ENCODE measurements around the gene ZNF718. TPM values are rescaled to one million over a fixed set of nuclear protein-coding genes. Genes with fewer than 3 reads are reported as not detected.

The ZNF718 gene
- total RNA-seq, 1 donor = 9.6 TPM

DNA sequence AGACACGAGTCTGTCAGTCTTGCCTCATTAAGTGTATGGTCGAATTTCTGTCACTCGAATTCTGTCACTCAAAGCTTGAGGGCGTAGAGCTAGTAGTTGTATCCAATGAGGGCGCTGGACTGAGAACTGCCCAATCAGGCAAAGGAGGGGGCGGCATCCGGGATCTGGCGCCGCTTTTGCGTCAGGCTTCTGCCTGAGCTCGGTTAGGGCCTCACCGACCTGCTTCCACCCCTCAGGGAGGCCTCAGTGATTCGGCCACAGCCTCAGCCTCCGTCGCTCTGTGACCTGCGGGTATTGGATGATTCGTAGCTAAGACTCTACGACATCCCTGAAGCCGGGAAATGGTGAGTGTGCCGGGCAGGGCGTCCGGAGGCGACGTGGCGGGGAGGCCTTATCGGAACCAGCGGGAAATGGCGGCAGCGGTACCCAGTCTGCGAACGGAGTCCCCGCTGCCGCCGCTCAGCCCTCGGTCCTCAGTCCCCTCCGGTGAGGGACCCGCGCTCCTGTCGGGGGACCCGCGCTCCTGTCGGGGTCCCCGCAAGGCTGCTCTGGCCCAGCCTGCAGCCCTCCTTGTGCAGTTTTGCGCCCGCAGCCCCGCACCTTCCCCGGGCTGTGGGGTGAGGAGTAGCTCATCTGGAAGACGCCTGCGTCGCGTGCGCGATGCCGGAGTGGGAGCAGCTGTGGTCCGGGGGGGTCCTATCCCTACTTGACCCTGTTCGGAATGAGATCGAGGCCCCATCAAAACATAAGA lies 88.3 kb downstream of the ZNF718 start:
- DNase-seq (ENCODE audit: low read depth) = peak; percentile 80
- TF ChIP-seq CTCF (IDR thresholded peaks at IDR 0.05; ENCODE audit: insufficient read depth, low read length) = no peak
- peak overlapping the region; percentile 71 for H3K4me3 ChIP-seq (ENCODE audit: low read depth, low read length)

DNA sequence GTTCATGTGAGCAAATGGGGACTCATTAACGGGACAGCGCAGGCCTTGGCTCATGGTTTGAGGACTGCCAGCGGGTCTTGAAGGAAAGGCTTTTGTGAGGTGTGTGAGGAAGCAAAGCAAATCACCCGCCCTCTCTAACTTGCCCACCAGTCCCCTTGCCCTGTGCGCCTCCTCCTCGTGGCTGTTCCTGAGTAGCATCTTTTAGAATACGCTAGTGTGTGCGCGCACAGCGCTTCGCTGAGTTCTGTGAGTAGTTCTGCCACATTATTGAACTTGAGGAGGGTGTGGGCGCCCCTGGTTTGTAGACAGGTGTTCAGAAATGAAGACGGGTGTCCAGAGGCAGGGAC lies 88.9 kb downstream of the ZNF718 start:
- peak overlapping the region; percentile 71 for H3K4me3 ChIP-seq (ENCODE audit: low read depth, low read length)
- DNase-seq (ENCODE audit: low read depth) = peak; percentile 9

Other genes starting within 250 kb of the ZNF718 start
- 11.0 and 15.5 TPM in 2 replicates for gene ZNF595, start 71.2 kb upstream of the ZNF718 start, total RNA-seq (ENCODE audit: low replicate concordance)
- gene ZNF732, start 181.0 kb downstream of the ZNF718 start, total RNA-seq (ENCODE audit: low replicate concordance) = 0.27 and 0.57 TPM in 2 replicates
- 16.3 and 21.2 TPM in 2 replicates for gene ZNF141, start 213.3 kb downstream of the ZNF718 start, total RNA-seq (ENCODE audit: low replicate concordance)